Measurements from ENCODE around the gene PLXNA4. TPM values are rescaled to one million over a fixed set of nuclear protein-coding genes. Genes with fewer than 3 reads are reported as not detected.
A peak's percentile ranks its signal among the peaks of the same experiment; 100 is the strongest.

PLXNA4 gene
- total and polyA plus RNA-seq, 2 experiments from 2014 or later, result 0.08 to 0.80 TPM

GRCh38 chr7:132578050-132578370 lies 1.7 kb upstream of the PLXNA4 start:
- Histone ChIP-seq H3K27me3 (ENCODE audit: insufficient read depth) (peaks cover 70% of the 10 kb centered on the region), H3K27ac (ENCODE audit: low read depth) (no peak overlapping the region), H3K4me1 (ENCODE audit: insufficient read depth) (peaks cover 32% of the 10 kb centered on the region), H3K36me3 (ENCODE audit: insufficient read depth) (no peaks in the 10 kb centered on the region), H2AFZ (0 out of 2 replicates have a peak overlapping the region, but pooled peaks have one; percentile 90), H3K4me2 (peak overlapping the region; percentile 89), H3K9me2 (ENCODE audit: insufficient read depth) (no peaks in the 10 kb centered on the region), H3F3A (replicated peaks; ENCODE audit: low read depth) (peaks cover 3% of the 10 kb centered on the region; the same call in 1 of the 2 replicates), H3K4me3 (peak overlapping the region; percentile 74), H3K79me2 (replicated peaks; ENCODE audit: insufficient read depth) (no peaks in the 10 kb centered on the region), H4K20me1 (replicated peaks; ENCODE audit: insufficient read depth) (peaks cover 4% of the 10 kb centered on the region; the same call in 1 of the 2 replicates)
- H3K4me3 Mint-ChIP-seq, result peak overlapping the region; percentile 74
- H3K4me1 Mint-ChIP-seq, result peaks cover 33% of the 10 kb centered on the region
- no peak for TF ChIP-seq ZNF331 (CRISPR knock-in tag; IDR thresholded peaks at IDR 0.05; ENCODE audit: low read depth)
- no peak for TF ChIP-seq CREB1 (CRISPR knock-in tag; IDR thresholded peaks at IDR 0.05; ENCODE audit: low read depth)
- TF ChIP-seq NANOG (IDR thresholded peaks at IDR 0.05; ENCODE audit: borderline replicate concordance), result no peak
- TF ChIP-seq STAT1 (IDR thresholded peaks at IDR 0.05; ENCODE audit: unreplicated experiment), result no peak
- no peak for TF ChIP-seq ZNF114 (CRISPR knock-in tag; IDR thresholded peaks at IDR 0.05)
- TF ChIP-seq POLR2AphosphoS5 (IDR thresholded peaks at IDR 0.05; ENCODE audit: low read depth), result no peak
- TF ChIP-seq EZH2 (IDR thresholded peaks at IDR 0.05; ENCODE audit: low read depth, unreplicated experiment), result no peak
- no peak for TF ChIP-seq ETS1 (IDR thresholded peaks at IDR 0.05)
- no peak for TF ChIP-seq CTCF (conservative IDR thresholded peaks at IDR 0.05; ENCODE audit: low read depth in 2 of 2)
- no peak for TF ChIP-seq JUNB (IDR thresholded peaks at IDR 0.05; ENCODE audit: unreplicated experiment)
- no peaks in the 10 kb centered on the region for H3K9me3 Mint-ChIP-seq
- peaks cover 58% of the 10 kb centered on the region for H3K27me3 Mint-ChIP-seq (ENCODE audit: insufficient read depth, low read depth, poor library complexity)
- no peaks in the 10 kb centered on the region for H3K36me3 Mint-ChIP-seq (ENCODE audit: low read depth)
- ATAC-seq (no peak), DNase-seq (ENCODE audit: low spot score) (no peak)
- H3K27ac Mint-ChIP-seq, result no peak overlapping the region

- H3K4me1 Mint-ChIP-seq, result peaks cover 39% of the 10 kb centered on the region
- peaks cover 76% of the 10 kb centered on the region for H3K27me3 ChIP-seq (ENCODE audit: insufficient read depth)
- H3K9me2 ChIP-seq (ENCODE audit: insufficient read depth), result no peaks in the 10 kb centered on the region
- H3K4me3 ChIP-seq, result peak overlapping the region; percentile 74
- H3K4me2 ChIP-seq, result peak overlapping the region; percentile 89
- peaks cover 3% of the 10 kb centered on the region; the same call in 1 of the 2 replicates for H3F3A ChIP-seq (replicated peaks; ENCODE audit: low read depth)
- no peak overlapping the region for H3K27ac Mint-ChIP-seq
- DNase-seq (ENCODE audit: low spot score) (peak; percentile 84), ATAC-seq (peak; percentile 46)
- peak overlapping the region; percentile 90 for H2AFZ ChIP-seq
- H4K20me1 ChIP-seq (replicated peaks; ENCODE audit: insufficient read depth), result peaks cover 4% of the 10 kb centered on the region; the same call in 1 of the 2 replicates
- H3K9me3 Mint-ChIP-seq, result no peaks in the 10 kb centered on the region
- no peaks in the 10 kb centered on the region for H3K36me3 Mint-ChIP-seq (ENCODE audit: low read depth)
- H3K79me2 ChIP-seq (replicated peaks; ENCODE audit: insufficient read depth), result no peaks in the 10 kb centered on the region
- peak overlapping the region; percentile 74 for H3K4me3 Mint-ChIP-seq
- no peak overlapping the region for H3K27ac ChIP-seq (ENCODE audit: low read depth)
- no peaks in the 10 kb centered on the region for H3K36me3 ChIP-seq (ENCODE audit: insufficient read depth)
- H3K27me3 Mint-ChIP-seq (ENCODE audit: insufficient read depth, low read depth, poor library complexity), result peaks cover 64% of the 10 kb centered on the region
- peaks cover 38% of the 10 kb centered on the region for H3K4me1 ChIP-seq (ENCODE audit: insufficient read depth)
- TF ChIP-seq ZNF114 (CRISPR knock-in tag; IDR thresholded peaks at IDR 0.05), result no peak
- TF ChIP-seq CTCF (conservative IDR thresholded peaks at IDR 0.05; ENCODE audit: low read depth in 2 of 2), result peak in 1 of 2 experiments; percentile 21; a peak in 2 of 4 replicates
These were observed 1.2 kb upstream of the PLXNA4 start for GRCh38 chr7:132577206-132578049.

Data from GM23338 (cell line).